Measurements from ENCODE around the gene HNRNPA1.

The HNRNPA1 gene

DNA sequence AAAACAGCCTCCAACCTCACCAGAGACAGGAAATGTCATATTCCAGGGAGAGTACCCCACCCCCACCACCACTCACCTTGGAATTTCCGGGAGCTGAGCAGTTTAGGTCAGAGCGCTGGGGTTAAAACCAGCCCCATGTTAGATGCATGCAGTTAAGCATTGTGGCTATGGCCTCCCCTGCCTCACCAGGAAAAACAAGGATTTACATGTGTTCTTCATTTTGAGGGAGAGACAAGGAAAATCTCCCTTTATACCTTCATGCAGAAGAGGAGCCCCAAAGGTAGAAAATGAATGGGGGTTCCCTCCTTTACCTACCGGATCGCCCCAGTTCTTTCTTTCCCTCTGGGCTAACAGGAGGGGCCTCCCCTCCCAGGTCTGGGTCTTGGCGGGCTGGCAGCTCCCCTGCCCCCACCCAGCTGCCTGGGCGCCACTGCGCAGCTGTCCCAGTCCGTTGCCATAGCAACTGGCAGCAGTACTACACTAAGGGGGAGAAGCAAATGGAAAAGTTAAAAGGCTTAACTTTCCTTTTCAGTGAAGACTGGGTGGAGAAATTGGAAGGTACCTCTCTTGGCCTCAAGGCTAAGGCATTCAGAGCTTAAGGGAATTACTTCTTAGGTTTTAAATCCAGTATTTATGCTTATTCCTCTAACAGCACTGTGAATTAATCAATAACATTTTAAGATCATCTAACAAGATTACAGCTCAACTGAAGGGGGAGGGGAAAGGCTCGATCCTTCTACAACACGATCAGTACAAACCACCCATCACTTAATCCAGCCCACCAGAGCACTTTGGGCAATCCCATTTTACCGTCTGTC lies 21.1 kb upstream of the HNRNPA1 start (continued):
- TF ChIP-seq, protein P1, sequence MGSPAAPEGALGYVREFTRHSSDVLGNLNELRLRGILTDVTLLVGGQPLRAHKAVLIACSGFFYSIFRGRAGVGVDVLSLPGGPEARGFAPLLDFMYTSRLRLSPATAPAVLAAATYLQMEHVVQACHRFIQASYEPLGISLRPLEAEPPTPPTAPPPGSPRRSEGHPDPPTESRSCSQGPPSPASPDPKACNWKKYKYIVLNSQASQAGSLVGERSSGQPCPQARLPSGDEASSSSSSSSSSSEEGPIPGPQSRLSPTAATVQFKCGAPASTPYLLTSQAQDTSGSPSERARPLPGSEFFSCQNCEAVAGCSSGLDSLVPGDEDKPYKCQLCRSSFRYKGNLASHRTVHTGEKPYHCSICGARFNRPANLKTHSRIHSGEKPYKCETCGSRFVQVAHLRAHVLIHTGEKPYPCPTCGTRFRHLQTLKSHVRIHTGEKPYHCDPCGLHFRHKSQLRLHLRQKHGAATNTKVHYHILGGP (tag by site-specific recombination; IDR thresholded peaks at IDR 0.05), result no peak
- TF ChIP-seq ZSCAN30 (tag by site-specific recombination; IDR thresholded peaks at IDR 0.05) (no peak), KLF9 (tag by site-specific recombination; IDR thresholded peaks at IDR 0.05; ENCODE audit: low read depth) (no peak), ZSCAN16 (tag by site-specific recombination; IDR thresholded peaks at IDR 0.05) (no peak), ZNF610 (tag by site-specific recombination; IDR thresholded peaks at IDR 0.05; ENCODE audit: borderline replicate concordance) (no peak), ZNF404 (tag by site-specific recombination; IDR thresholded peaks at IDR 0.05) (no peak), ZNF2 (tag by site-specific recombination; IDR thresholded peaks at IDR 0.05) (0 out of 2 replicates have a peak, but pooled peaks have one; percentile 43), ZNF600 (tag by site-specific recombination; IDR thresholded peaks at IDR 0.05) (peak; percentile 51), ZNF777 (tag by site-specific recombination; IDR thresholded peaks at IDR 0.05; ENCODE audit: borderline replicate concordance) (no peak), ZBTB8A (tag by site-specific recombination; IDR thresholded peaks at IDR 0.05) (no peak), ZNF670 (tag by site-specific recombination; IDR thresholded peaks at IDR 0.05; ENCODE audit: low read depth) (no peak), ZNF768 (tag by site-specific recombination; IDR thresholded peaks at IDR 0.05) (no peak), IKZF3 (tag by site-specific recombination; IDR thresholded peaks at IDR 0.05) (peak; percentile 59; the same call in 1 of the 2 replicates), ZNF391 (tag by site-specific recombination; IDR thresholded peaks at IDR 0.05; ENCODE audit: borderline replicate concordance, low read depth) (no peak), ZNF155 (tag by site-specific recombination; IDR thresholded peaks at IDR 0.05) (no peak), ZNF112 (tag by site-specific recombination; IDR thresholded peaks at IDR 0.05) (no peak), SETDB1 (IDR thresholded peaks at IDR 0.05; ENCODE audit: insufficient read length, low read length) (no peak), ZNF426 (tag by site-specific recombination; IDR thresholded peaks at IDR 0.05) (no peak), ZNF366 (tag by site-specific recombination; conservative IDR thresholded peaks at IDR 0.05) (peak; percentile 61), ZNF37A (tag by site-specific recombination; IDR thresholded peaks at IDR 0.05) (no peak)
- TF ChIP-seq, protein P2, sequence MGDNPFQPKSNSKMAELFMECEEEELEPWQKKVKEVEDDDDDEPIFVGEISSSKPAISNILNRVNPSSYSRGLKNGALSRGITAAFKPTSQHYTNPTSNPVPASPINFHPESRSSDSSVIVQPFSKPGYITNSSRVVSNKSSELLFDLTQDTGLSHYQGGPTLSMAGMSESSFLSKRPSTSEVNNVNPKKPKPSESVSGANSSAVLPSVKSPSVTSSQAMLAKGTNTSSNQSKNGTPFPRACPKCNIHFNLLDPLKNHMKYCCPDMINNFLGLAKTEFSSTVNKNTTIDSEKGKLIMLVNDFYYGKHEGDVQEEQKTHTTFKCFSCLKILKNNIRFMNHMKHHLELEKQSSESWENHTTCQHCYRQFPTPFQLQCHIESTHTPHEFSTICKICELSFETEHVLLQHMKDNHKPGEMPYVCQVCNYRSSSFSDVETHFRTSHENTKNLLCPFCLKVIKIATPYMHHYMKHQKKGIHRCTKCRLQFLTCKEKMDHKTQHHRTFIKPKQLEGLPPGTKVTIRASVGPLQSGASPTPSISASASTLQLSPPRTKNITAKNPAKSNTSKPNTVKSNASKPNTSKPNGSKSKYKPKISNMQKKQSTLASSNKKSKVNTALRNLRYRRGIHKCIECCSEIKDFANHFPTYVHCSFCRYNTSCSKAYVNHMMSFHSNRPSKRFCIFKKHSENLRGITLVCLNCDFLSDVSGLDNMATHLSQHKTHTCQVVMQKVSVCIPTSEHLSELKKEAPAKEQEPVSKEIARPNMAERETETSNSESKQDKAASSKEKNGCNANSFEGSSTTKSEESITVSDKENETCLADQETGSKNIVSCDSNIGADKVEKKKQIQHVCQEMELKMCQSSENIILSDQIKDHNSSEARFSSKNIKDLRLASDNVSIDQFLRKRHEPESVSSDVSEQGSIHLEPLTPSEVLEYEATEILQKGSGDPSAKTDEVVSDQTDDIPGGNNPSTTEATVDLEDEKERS (tag by site-specific recombination; IDR thresholded peaks at IDR 0.05), result no peak
- TF ChIP-seq, protein P3, sequence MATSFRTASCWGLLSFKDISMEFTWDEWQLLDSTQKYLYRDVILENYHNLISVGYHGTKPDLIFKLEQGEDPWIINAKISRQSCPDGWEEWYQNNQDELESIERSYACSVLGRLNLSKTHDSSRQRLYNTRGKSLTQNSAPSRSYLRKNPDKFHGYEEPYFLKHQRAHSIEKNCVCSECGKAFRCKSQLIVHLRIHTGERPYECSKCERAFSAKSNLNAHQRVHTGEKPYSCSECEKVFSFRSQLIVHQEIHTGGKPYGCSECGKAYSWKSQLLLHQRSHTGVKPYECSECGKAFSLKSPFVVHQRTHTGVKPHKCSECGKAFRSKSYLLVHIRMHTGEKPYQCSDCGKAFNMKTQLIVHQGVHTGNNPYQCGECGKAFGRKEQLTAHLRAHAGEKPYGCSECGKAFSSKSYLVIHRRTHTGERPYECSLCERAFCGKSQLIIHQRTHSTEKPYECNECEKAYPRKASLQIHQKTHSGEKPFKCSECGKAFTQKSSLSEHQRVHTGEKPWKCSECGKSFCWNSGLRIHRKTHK (tag by site-specific recombination; IDR thresholded peaks at IDR 0.05), result no peak
- TF ChIP-seq, protein P4, sequence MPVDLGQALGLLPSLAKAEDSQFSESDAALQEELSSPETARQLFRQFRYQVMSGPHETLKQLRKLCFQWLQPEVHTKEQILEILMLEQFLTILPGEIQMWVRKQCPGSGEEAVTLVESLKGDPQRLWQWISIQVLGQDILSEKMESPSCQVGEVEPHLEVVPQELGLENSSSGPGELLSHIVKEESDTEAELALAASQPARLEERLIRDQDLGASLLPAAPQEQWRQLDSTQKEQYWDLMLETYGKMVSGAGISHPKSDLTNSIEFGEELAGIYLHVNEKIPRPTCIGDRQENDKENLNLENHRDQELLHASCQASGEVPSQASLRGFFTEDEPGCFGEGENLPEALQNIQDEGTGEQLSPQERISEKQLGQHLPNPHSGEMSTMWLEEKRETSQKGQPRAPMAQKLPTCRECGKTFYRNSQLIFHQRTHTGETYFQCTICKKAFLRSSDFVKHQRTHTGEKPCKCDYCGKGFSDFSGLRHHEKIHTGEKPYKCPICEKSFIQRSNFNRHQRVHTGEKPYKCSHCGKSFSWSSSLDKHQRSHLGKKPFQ (tag by site-specific recombination; IDR thresholded peaks at IDR 0.05), result no peak
- TF ChIP-seq, protein P5, sequence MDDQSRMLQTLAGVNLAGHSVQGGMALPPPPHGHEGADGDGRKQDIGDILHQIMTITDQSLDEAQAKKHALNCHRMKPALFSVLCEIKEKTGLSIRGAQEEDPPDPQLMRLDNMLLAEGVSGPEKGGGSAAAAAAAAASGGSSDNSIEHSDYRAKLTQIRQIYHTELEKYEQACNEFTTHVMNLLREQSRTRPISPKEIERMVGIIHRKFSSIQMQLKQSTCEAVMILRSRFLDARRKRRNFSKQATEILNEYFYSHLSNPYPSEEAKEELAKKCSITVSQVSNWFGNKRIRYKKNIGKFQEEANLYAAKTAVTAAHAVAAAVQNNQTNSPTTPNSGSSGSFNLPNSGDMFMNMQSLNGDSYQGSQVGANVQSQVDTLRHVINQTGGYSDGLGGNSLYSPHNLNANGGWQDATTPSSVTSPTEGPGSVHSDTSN (CRISPR knock-in tag; IDR thresholded peaks at IDR 0.05), result no peak
- TF ChIP-seq, protein P6, sequence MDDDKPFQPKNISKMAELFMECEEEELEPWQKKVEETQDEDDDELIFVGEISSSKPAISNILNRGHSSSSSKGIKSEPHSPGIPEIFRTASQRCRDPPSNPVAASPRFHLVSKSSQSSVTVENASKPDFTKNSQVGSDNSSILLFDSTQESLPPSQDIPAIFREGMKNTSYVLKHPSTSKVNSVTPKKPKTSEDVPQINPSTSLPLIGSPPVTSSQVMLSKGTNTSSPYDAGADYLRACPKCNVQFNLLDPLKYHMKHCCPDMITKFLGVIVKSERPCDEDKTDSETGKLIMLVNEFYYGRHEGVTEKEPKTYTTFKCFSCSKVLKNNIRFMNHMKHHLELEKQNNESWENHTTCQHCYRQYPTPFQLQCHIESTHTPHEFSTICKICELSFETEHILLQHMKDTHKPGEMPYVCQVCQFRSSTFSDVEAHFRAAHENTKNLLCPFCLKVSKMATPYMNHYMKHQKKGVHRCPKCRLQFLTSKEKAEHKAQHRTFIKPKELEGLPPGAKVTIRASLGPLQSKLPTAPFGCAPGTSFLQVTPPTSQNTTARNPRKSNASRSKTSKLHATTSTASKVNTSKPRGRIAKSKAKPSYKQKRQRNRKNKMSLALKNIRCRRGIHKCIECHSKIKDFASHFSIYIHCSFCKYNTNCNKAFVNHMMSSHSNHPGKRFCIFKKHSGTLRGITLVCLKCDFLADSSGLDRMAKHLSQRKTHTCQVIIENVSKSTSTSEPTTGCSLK (tag by site-specific recombination; IDR thresholded peaks at IDR 0.05), result no peak
- TF ChIP-seq, protein P7, sequence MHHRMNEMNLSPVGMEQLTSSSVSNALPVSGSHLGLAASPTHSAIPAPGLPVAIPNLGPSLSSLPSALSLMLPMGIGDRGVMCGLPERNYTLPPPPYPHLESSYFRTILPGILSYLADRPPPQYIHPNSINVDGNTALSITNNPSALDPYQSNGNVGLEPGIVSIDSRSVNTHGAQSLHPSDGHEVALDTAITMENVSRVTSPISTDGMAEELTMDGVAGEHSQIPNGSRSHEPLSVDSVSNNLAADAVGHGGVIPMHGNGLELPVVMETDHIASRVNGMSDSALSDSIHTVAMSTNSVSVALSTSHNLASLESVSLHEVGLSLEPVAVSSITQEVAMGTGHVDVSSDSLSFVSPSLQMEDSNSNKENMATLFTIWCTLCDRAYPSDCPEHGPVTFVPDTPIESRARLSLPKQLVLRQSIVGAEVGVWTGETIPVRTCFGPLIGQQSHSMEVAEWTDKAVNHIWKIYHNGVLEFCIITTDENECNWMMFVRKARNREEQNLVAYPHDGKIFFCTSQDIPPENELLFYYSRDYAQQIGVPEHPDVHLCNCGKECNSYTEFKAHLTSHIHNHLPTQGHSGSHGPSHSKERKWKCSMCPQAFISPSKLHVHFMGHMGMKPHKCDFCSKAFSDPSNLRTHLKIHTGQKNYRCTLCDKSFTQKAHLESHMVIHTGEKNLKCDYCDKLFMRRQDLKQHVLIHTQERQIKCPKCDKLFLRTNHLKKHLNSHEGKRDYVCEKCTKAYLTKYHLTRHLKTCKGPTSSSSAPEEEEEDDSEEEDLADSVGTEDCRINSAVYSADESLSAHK (tag by site-specific recombination; IDR thresholded peaks at IDR 0.05), result no peak

Data from HEK293 (cell line).